ENCODE data around the gene REEP5.

The REEP5 gene

GRCh38 chr5:112933651-112934365, 11.8 kb upstream of the REEP5 start:
- Histone ChIP-seq H3K36me3 (no peaks in the 10 kb centered on the region), H3K27me3 (no peaks in the 10 kb centered on the region), H4K20me1 (no peaks in the 10 kb centered on the region), H3K9me3 (no peaks in the 10 kb centered on the region), H3K4me2 (no peak overlapping the region), H3K9ac (no peak overlapping the region), H3K27ac (no peak overlapping the region), H3K4me3 (no peak overlapping the region), H3K4me1 (peaks cover 31% of the 10 kb centered on the region)
- no peak for TF ChIP-seq Cebpa-rat (IDR thresholded peaks at IDR 0.05)

- Histone ChIP-seq H4K20me1 (no peaks in the 10 kb centered on the region), H3K4me2 (no peak overlapping the region), H3K9ac (no peak overlapping the region), H3K27ac (no peak overlapping the region), H3K27me3 (no peaks in the 10 kb centered on the region), H3K4me1 (peaks cover 38% of the 10 kb centered on the region), H3K36me3 (no peaks in the 10 kb centered on the region), H3K9me3 (no peaks in the 10 kb centered on the region), H3K4me3 (no peak overlapping the region)
- TF ChIP-seq Cebpa-rat (IDR thresholded peaks at IDR 0.05), result no peak
Measured at GRCh38 chr5:112933105-112933504, 11.1 kb upstream of the REEP5 start.

DNA sequence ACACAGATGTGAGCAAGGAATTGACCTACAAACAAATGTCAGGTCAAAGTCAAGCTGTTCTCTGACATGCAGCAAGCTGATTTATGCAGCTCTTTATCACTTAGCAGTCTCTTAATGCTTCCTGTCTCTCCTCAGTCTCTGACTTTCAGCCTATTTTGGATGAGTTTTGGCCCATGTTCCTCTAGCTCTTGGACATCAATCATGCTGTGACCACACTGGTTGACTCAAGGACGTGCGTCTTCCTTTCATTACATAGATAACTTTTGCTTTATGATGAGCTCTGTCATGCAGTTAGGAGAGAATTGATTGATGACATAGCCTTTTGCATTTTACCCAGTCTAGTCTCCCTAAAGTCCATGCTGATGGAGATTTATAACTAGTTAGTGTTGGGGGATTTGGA, 9.4 kb upstream of the REEP5 start:
- Histone ChIP-seq H3K4me2 (peak overlapping the region; percentile 91; the same call in 1 of the 2 replicates), H3K9ac (no peak overlapping the region), H3K27me3 (no peaks in the 10 kb centered on the region), H3K4me3 (no peak overlapping the region), H3K4me1 (peaks cover 54% of the 10 kb centered on the region), H4K20me1 (no peaks in the 10 kb centered on the region), H3K9me3 (no peaks in the 10 kb centered on the region), H3K27ac (no peak overlapping the region), H3K36me3 (no peaks in the 10 kb centered on the region)
- no peak for TF ChIP-seq Cebpa-rat (IDR thresholded peaks at IDR 0.05)

DNA sequence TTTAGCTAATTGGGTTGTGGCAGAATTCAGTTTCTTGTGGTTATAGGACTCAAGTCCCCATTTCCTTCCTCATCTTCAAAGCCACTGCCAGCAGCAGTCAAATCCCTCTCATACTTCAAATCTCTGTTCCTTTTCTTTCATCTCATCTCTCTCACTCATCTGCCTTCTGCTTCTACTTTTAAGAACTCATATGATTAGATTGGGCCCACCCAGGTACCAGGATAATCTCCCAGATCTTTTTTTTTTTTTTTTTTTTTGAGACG, 8.0 kb upstream of the REEP5 start:
- H3K4me1 ChIP-seq, result peaks cover 64% of the 10 kb centered on the region
- peak overlapping the region; percentile 67 for H3K9ac ChIP-seq
- no peaks in the 10 kb centered on the region for H3K9me3 ChIP-seq
- no peaks in the 10 kb centered on the region for H3K36me3 ChIP-seq
- peak overlapping the region; percentile 16; the same call in 1 of the 2 replicates for H3K4me3 ChIP-seq
- H3K4me2 ChIP-seq, result peak overlapping the region; percentile 91
- TF ChIP-seq Cebpa-rat (IDR thresholded peaks at IDR 0.05), result no peak
- peak overlapping the region; percentile 85 for H3K27ac ChIP-seq
- no peaks in the 10 kb centered on the region for H3K27me3 ChIP-seq
- H4K20me1 ChIP-seq, result no peaks in the 10 kb centered on the region

DNA sequence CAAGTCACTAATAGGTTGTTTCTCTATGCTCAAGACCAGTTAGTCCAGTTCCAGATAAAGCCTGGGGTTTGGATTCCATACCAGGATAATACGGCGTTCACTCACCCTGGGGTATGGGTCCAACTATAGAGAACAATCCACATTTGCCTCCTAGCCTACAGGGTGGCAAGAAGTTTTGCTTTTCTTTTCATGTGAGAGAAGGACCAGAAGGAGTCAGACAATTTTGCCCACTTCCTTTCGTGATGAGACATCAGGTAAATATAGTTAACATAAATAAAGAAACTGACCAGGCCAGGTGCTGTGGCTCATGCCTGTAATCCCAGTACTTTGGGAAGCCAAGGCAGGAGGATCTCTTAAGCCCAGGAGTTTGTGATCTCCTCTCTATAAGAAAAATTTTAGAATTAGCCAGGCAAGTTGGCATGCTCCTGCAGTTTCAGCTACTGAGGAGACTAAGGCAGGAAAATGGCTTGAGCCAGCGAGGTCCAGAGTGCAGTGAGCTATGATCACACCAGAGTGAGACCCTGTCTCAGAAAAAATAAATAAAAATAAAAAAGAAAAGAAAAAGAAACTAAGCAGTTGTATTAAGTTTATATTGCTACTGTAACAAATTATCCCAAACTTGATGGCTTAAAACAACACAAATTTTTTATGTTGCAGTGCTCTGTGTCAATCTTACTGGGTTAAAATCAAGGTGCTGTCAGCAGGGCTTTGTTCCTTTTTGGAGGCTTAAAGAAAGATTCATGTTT, 7.5 kb upstream of the REEP5 start:
- TF ChIP-seq Cebpa-rat (IDR thresholded peaks at IDR 0.05), result no peak
- Histone ChIP-seq H3K4me1 (peaks cover 69% of the 10 kb centered on the region), H3K4me3 (peak overlapping the region; percentile 16; the same call in 1 of the 2 replicates)

GRCh38 chr5:112923988-112924387, 2.0 kb upstream of the REEP5 start:
- peak overlapping the region; percentile 36; the same call in 1 of the 2 replicates for H3K9ac ChIP-seq
- no peak overlapping the region for H3K4me3 ChIP-seq
- H3K27ac ChIP-seq, result peak overlapping the region; percentile 36; the same call in 1 of the 2 replicates
- peaks cover 11% of the 10 kb centered on the region for H3K36me3 ChIP-seq
- no peaks in the 10 kb centered on the region for H3K27me3 ChIP-seq
- H3K9me3 ChIP-seq, result no peaks in the 10 kb centered on the region
- peaks cover 80% of the 10 kb centered on the region for H3K4me1 ChIP-seq
- H3K4me2 ChIP-seq, result peak overlapping the region; percentile 90
- peaks cover 20% of the 10 kb centered on the region; the same call in 1 of the 2 replicates for H4K20me1 ChIP-seq
- TF ChIP-seq Cebpa-rat (IDR thresholded peaks at IDR 0.05), result no peak

More for the DNA sequence above, 7.5 kb upstream of the REEP5 start:
- peak overlapping the region; percentile 67 for H3K9ac ChIP-seq
- H3K4me2 ChIP-seq, result peak overlapping the region; percentile 91
- H3K27ac ChIP-seq, result peak overlapping the region; percentile 85
- H3K9me3 ChIP-seq, result no peaks in the 10 kb centered on the region
- no peaks in the 10 kb centered on the region for H3K27me3 ChIP-seq
- no peaks in the 10 kb centered on the region for H3K36me3 ChIP-seq
- H4K20me1 ChIP-seq, result no peaks in the 10 kb centered on the region

GRCh38 chr5:112923148-112923917, 1.3 kb upstream of the REEP5 start:
- H4K20me1 ChIP-seq, result peaks cover 26% of the 10 kb centered on the region
- H3K27me3 ChIP-seq, result no peaks in the 10 kb centered on the region
- peak overlapping the region; percentile 36 for H3K9ac ChIP-seq
- peak overlapping the region; percentile 90 for H3K4me2 ChIP-seq
- no peaks in the 10 kb centered on the region for H3K9me3 ChIP-seq
- H3K36me3 ChIP-seq, result peaks cover 17% of the 10 kb centered on the region
- H3K4me3 ChIP-seq, result no peak overlapping the region
- H3K4me1 ChIP-seq, result peaks cover 80% of the 10 kb centered on the region
- TF ChIP-seq Cebpa-rat (IDR thresholded peaks at IDR 0.05), result no peak
- peak overlapping the region; percentile 36; the same call in 1 of the 2 replicates for H3K27ac ChIP-seq

- H3K4me1 ChIP-seq, result peaks cover 79% of the 10 kb centered on the region
- peak overlapping the region; percentile 95 for H3K9ac ChIP-seq
- peak overlapping the region; percentile 99 for H3K4me3 ChIP-seq
Measured at GRCh38 chr5:112921026-112921832, 798 bp downstream of the REEP5 start.

GRCh38 chr5:112919972-112920371, 2.1 kb downstream of the REEP5 start:
- H3K36me3 ChIP-seq, result peaks cover 46% of the 10 kb centered on the region
- H3K27ac ChIP-seq, result no peak overlapping the region
- no peak overlapping the region for H3K4me3 ChIP-seq
- H3K4me2 ChIP-seq, result peak overlapping the region; percentile 90
- TF ChIP-seq Cebpa-rat (IDR thresholded peaks at IDR 0.05), result no peak
- H4K20me1 ChIP-seq, result peaks cover 60% of the 10 kb centered on the region
- no peaks in the 10 kb centered on the region for H3K27me3 ChIP-seq
- no peaks in the 10 kb centered on the region for H3K9me3 ChIP-seq
- H3K4me1 ChIP-seq, result peaks cover 78% of the 10 kb centered on the region
- no peak overlapping the region for H3K9ac ChIP-seq

More at GRCh38 chr5:112921026-112921832, 798 bp downstream of the REEP5 start:
- H4K20me1 ChIP-seq, result peaks cover 47% of the 10 kb centered on the region
- H3K27ac ChIP-seq, result peak overlapping the region; percentile 95
- H3K27me3 ChIP-seq, result no peaks in the 10 kb centered on the region
- H3K36me3 ChIP-seq, result peaks cover 38% of the 10 kb centered on the region
- H3K9me3 ChIP-seq, result no peaks in the 10 kb centered on the region
- peak overlapping the region; percentile 90 for H3K4me2 ChIP-seq
- no peak for TF ChIP-seq Cebpa-rat (IDR thresholded peaks at IDR 0.05)

Data from BLaER1 (cell line).